Hematopoietic multipotent progenitor cell treated with erythropoietin and hydrocortisone succinate and interleukin-3 and kit ligand, for 4 days (in vitro differentiated cells): ENCODE measurements around the gene ZDHHC9.
A peak's percentile ranks its signal among the peaks of the same experiment; 100 is the strongest.

Experiments used
- DNase-seq: peaks from one replicate; pipeline ENCODE4 v3.0.0-alpha.2; 2015

ZDHHC9 gene

GRCh38 chrX:129785160-129785947 lies 58.3 kb downstream of the ZDHHC9 start:
- no peak for DNase-seq

- DNase-seq = no peak
Measured at GRCh38 chrX:129784371-129784770, 59.3 kb downstream of the ZDHHC9 start.

GRCh38 chrX:129783291-129783713 lies 60.4 kb downstream of the ZDHHC9 start:
- DNase-seq = no peak

- no peak for DNase-seq
Measured at GRCh38 chrX:129782706-129783105, 61.0 kb downstream of the ZDHHC9 start.

- no peak for DNase-seq
Measured at GRCh38 chrX:129781680-129782495, 61.8 kb downstream of the ZDHHC9 start.

- peak; percentile 90 for DNase-seq
Measured at GRCh38 chrX:129781134-129781672, 62.5 kb downstream of the ZDHHC9 start.

GRCh38 chrX:129780441-129781105 lies 63.1 kb downstream of the ZDHHC9 start:
- no peak for DNase-seq

GRCh38 chrX:129779747-129780146 lies 63.9 kb downstream of the ZDHHC9 start, which contains the start of gene SASH3:
Gene SASH3 (plus strand): TSS chrX:129779949. CDS start chrX:129780098, 149 bp downstream.
- DNase-seq = peak; percentile 86

GRCh38 chrX:129779086-129779672 lies 64.5 kb downstream of the ZDHHC9 start:
- DNase-seq = no peak

GRCh38 chrX:129777218-129778030 lies 66.3 kb downstream of the ZDHHC9 start:
- DNase-seq = peak; percentile 87

- peak; percentile 45 for DNase-seq
Measured at GRCh38 chrX:129773649-129774458, 69.8 kb downstream of the ZDHHC9 start.

- peak; percentile 92 for DNase-seq
Measured at GRCh38 chrX:129772796-129773431, 70.8 kb downstream of the ZDHHC9 start.

- peak; percentile 45 for DNase-seq
Measured at GRCh38 chrX:129771266-129771995, 72.3 kb downstream of the ZDHHC9 start.

GRCh38 chrX:129769467-129770154 lies 74.1 kb downstream of the ZDHHC9 start:
- DNase-seq = peak; percentile 82

GRCh38 chrX:129768586-129769466 lies 74.9 kb downstream of the ZDHHC9 start:
- DNase-seq = no peak

GRCh38 chrX:129768186-129768585 lies 75.5 kb downstream of the ZDHHC9 start:
- no peak for DNase-seq

- DNase-seq = no peak
Measured at GRCh38 chrX:129763666-129764065, 80.0 kb downstream of the ZDHHC9 start.

- no peak for DNase-seq
Measured at GRCh38 chrX:129762448-129762847, 81.2 kb downstream of the ZDHHC9 start.
